Activated CD8-positive, alpha-beta memory T cell treated with anti-CD3 and anti-CD28 coated beads, Interleukin-2, amount 50 U/mL, for 24 hours (primary cell): ENCODE data around the gene TGM2.

ENCODE experiments used
- DNase-seq: peaks from one replicate; pipeline ENCODE4 v3.0.0-alpha.2; 2020; ENCODE audit errors: extremely low read depth

TGM2 gene

DNA sequence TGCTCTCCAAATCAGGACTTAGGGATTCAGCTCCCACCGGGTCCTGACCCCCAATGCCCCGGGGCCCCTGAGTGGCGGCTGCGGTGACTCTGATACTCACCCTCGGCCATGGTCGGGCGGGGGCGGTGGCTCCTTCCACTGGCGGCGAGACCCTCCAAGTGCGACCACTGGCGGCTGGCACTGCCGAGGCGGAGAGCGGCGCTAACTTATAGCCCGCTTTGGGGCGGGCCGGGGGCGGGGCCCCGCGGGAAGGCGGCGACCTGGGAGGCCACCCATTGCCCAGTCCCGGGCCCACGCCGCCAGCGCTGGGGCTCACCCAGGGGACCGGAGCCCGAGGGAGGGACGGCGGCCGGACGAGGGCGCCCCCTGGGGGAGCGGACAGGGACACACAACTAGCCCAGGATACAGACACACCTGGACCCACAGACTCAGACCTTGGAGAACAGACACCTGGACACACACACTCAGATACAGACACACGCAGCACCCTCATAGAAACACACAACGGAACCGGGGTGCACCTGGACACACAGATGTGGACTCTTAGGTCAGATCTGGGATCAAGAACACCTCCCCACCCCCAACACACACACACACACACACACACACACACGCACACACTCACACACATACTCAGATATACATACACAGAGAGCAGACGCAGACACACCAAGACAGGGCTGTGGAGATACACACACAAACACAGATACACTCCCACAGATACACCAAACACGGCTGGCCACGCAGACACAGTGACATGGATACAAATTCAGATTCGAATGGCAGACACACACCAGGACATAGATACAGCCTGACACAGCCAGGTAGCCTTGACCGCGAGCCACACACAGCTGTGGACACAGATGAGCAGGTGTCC, at the start of gene TGM2:
Gene TGM2 (minus strand): TSS at position 182 of the 877 bp plus-strand sequence. CDS start 72 bp downstream, at position 110.
- DNase-seq: no peak

DNA sequence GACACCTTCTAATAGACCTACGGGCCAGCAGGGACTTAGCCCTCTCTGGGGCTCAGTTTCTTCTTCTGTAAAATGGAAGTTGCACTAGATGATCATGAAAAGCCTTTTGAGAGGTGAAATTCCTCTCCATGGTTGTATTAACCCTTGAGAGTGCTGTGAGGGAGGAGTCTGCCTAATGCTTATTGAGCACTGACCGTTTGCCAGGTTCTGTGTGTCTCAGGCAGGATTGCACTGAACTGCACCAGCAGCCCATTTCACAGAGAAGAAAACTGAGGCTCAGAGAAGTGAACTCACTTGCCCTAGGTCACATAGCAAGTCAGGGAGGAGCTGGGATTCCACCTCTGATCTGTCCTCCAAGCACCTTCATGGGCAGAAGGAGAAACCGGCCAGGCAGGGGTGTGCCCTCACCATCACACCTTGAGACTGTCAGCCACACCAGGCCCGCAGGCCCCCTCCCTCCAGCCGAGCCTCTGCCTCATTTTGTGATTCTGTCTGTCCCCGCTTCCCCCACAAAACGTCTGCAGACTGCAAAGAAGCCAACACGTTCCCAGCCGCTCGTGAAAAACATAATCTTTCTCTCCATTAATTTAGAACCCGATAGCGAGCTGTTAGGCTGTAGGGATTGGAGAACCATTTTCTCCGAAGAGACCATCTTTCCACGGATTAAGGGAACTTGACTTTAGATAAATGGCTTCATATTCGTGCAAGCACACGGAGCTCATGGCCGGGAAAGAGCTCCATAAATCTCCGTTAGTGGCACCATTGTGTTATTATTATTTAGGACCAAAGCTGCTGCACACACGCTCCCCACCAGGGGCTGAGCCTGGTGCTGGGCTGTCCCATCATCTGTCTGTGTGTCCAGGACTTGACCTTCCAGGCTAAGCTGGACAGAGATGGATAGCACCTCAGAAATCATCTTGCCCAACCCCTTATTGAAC, 49.5 kb upstream of the TGM2 start:
- DNase-seq: no peak

GRCh38 chr20:38213607-38213940, 48.5 kb upstream of the TGM2 start:
- DNase-seq: no peak

DNA sequence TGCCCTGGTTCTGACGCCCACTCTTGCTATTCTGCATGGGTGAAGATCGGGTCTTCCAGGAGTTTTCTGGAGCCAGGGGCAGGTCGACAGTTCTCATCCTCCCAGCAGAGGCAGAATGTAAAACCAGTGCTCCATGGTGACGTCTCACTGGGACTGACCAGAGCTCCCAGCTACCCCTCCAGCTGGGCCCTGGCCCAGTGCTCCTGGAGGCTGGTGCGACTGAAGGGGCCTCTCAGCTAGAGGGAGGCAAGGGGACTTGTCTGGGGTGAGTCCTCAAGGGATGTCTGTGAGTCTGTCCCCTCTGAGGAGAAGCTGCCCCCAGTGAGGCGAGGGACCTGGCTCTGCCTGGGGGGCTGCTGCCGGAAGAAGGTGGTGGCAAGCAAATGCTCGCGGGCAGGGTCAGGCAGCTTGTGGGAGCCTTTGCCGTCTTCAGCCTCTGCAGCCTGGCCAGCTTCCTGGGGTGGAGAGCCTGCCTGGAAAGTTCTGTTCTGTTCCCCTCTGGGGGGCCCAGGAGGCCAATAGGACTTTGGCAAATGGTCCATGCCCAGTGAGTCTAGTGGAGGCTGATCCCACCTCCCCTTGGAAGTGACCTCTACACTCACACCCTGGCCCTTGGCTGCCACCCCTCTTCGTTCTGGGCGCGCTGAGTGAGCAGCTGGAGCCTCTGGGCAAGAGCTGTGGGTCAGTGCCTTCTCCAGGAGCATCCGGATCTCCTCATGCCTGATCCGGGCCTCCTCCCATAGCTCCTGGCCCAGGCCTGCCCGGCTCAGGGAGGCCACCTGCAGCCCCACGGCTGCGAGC, 47.9 kb upstream of the TGM2 start:
- DNase-seq: no peak

DNA sequence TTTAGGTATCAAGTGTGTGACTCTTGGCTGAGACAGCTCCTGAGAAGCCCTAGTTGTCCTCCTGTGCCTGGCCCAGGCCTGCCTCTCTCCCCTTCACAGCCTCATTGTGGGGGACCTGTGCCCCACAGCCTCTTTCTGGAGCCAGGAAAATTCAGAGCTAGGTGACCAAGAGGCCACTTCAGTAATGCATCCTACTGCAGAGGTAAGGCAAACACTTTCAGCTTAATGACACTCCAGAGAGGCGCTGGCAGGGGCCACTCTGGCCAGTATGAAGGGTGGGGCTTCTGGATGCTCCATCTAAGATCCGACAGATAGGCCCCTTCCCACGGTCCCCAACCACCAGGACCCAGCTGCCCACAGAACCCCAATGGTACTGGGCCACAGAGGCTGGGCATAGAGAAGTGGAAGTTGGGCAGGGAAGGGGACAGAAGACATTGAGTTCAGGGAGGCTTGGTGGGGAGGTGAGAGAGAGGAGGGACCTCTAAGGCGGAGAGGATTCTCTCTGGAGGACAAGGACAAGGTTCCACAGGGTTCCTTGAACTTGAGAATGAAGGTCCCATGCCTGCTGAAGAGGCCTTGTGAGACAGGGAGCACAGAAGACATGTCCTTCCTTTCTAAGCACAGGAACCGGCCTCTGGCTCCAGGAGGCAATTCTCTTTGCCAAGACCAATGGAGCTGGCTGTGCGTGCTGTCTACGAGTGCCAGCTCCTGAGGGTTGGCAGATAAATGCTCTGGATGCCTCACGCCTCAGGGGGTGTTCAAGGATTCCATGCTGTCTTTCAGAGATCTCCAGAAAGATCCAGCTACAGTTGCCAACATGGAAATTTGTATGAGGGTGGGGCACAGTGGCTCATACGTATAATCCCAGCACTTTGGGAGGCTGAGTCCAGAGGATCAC, 46.4 kb upstream of the TGM2 start:
- DNase-seq: no peak

GRCh38 chr20:38210741-38211140, 45.7 kb upstream of the TGM2 start:
- DNase-seq: no peak

DNA sequence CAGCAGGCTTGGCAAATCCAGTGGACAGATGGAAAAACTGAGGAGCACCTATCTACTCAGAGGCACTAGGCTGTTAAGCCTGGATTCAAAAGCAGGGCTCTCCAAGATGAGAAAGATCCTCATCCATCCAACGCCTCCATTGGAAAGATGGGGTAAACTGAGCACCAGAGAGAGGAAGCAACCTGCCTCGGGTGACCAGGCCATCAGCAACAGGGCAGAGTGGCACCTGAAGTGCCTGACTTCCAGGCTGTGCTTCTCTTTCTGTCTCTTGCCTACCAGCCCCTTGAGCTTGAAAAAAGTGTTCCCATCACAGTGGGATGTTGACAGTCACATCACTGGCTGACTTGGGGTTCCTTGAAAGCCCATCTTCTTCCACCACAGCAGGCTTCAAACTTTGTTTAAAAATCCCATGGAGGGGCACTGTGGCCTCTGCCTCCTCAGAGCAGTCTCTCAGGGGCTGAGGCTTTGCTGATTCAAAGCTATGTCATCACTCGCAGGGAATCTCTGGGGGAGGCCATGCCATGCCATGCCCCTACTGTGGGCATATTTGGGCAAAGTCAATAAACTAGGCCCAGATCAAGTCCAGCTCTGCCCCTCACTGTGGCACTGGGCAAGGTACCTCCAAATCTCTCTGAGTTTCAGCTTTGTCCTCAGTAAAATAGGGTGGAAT, 44.8 kb upstream of the TGM2 start:
- DNase-seq: no peak

DNA sequence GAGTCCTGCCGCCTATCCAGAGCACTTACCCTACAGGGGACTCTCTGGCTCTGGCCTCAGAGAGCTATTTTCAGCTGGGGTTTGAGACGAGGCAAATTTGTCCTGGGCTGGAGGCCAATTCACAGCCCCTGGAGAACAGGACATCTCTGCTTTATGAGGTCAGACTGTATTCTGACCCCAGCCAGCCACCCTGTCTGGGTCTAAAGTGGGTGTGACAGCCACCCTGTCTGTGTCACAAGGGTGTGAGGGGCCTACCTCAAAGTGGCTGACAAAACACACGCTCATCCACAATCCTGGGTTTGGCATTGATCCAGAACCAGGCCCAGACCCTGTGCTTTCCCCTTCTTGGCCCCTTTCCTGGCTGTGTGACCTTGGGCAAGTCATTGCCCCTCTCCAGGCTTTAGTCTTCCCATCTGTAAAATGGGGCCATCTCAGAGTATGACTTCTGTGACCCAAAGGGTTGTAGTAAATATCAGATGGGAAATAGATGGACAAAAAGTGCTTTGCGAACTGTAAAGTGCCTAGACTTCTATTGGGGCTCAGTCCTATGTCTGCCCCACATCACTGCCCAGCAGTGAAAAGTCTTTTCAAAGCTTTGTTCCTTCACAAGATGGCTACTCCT, 44.1 kb upstream of the TGM2 start:
- DNase-seq: no peak

DNA sequence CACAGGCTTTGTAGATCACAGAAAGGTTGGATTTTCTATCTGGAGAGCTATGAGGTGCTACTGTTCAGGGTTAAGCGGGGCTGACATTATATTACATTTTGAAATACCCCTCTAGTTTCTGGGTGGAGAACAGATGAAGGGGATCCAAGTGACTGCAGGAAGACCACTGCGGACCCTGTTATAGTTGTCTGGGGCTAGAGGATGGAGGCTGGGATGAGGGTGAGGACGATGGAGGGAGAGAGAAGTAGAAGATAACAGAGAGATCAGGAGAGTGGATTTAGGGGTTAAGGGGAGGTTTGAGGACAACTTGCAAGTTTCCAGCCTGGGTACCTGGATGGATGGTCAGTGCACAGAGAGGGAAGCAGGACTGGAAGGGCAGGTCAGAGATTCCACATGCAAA, 43.5 kb upstream of the TGM2 start:
- DNase-seq: no peak

GRCh38 chr20:38208088-38208487, 43.0 kb upstream of the TGM2 start:
- DNase-seq: no peak

DNA sequence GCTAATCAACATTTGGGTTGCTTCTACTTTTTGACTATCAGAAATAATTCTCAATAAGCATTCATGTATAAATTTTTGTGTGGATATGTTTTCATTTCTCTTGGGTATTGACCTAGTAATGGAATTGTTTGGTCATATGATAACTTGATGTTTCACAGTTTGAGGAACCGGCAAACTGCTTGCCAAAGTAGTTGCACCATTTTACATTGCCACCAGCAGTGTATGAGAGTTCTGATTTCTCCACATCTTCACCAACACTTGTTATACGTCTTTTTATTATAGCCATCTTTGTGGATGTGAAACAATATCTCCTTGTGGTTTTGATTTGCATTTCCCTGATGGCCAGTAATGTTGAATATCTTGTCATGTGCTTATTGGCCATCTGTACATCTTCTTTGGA, 42.6 kb upstream of the TGM2 start:
- no peak for DNase-seq

DNA sequence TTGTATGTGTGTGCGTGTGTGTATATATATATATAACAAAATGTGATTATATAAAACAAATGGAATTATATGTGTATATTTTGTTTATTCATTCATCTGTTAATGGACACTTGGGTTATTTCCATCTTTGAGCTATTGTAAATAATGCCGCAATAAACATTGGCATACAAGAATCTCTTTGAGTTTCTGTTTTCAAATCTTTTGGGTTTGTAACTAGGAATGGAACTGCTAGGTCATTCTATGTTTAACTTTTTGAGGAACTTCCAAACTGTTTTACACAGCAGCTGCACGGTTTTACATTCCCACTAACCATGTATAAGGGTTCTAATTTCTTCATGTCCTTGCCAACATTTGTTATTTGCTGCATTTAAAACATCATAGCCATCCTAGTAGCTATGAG, 39.9 kb upstream of the TGM2 start:
- DNase-seq: no peak

GRCh38 chr20:38203981-38204357, 38.9 kb upstream of the TGM2 start:
- no peak for DNase-seq

DNA sequence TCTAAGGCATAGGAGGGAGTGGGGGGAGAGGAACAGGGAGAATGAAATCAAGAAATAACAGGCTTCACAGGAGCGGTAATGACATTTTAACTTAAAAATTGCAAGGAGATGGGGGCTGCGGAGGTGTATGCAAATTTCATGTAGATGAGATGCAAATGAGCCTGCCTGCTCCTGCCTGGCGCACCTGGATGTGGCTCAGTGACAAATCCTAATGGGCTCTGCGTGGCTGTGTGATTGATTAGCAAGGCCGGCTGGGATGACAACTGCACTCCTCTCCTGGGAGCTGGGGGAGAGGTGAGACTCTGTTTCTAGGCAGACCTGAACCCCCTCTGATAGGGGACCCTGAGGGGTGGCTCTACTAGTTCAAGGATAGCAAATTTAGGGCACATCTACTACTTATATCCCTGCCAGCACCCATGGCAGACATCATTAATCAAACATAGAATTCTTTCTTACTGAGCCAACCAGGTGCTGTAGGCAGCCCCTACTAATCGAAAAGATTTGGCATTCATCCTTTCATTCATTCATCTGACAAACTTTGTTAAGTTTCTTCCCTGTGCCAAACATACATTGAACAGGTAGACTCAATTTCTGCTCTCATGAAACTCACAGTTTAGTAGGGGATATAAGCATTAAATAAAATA, 38.4 kb upstream of the TGM2 start:
- no peak for DNase-seq

DNA sequence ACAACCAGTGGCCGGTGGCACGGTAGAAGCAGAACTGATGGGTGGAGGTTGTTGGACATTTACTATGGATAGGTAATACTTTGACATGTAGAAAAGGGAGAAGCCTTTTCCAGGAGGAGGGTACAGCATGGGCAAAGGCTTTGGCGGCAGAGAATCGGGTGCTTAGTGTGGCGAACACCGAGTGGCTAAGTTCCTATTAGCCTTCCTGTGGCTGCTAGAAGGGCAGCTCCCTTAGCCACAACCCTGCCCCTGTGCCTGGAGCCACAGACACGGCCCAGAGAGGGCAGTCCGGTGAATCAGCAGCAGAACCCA, 37.9 kb upstream of the TGM2 start:
- DNase-seq: no peak

- no peak for DNase-seq
These were observed 37.3 kb upstream of the TGM2 start for GRCh38 chr20:38202153-38202981.

- no peak for DNase-seq
These were observed 36.3 kb upstream of the TGM2 start for GRCh38 chr20:38201356-38201755.

- DNase-seq: no peak
These were observed 35.6 kb upstream of the TGM2 start for GRCh38 chr20:38200646-38201045.
